Measurements from ENCODE around the gene LRRC18.

- TF ChIP-seq JUND (IDR thresholded peaks at IDR 0.05) (no peak), REST (IDR thresholded peaks at IDR 0.05; ENCODE audit: low read depth) (no peak), RAD21 (IDR thresholded peaks at IDR 0.05; ENCODE audit: low read depth) (no peak), POLR2AphosphoS5 (IDR thresholded peaks at IDR 0.05; ENCODE audit: low read depth, low read length) (no peak), EZH2 (IDR thresholded peaks at IDR 0.05) (no peak), CTCF (IDR thresholded peaks at IDR 0.05 in 2 of 3, conservative IDR thresholded peaks at IDR 0.05 in 1 of 3; ENCODE audit: borderline replicate concordance in 1 of 3, insufficient read depth in 1 of 3, low read depth in 2 of 3, low read length in 2 of 3) (no peak), ZFX (IDR thresholded peaks at IDR 0.05) (no peak), SIN3A (IDR thresholded peaks at IDR 0.05; ENCODE audit: low read depth) (no peak), MAX (IDR thresholded peaks at IDR 0.05) (no peak), EZH2phosphoT487 (IDR thresholded peaks at IDR 0.05; ENCODE audit: borderline replicate concordance) (no peak), POLR2A (IDR thresholded peaks at IDR 0.05; ENCODE audit: borderline replicate concordance, extremely low read depth, insufficient read depth, insufficient read length) (no peak), YY1 (IDR thresholded peaks at IDR 0.05; ENCODE audit: extremely low read depth, insufficient replicate concordance, low read depth, low read length) (no peak), ZNF274 (IDR thresholded peaks at IDR 0.05; ENCODE audit: low read depth, low read length) (no peak)
Measured at GRCh38 chr10:48935577-48935976, 4.1 kb downstream of the LRRC18 start.

Data from HCT116 (cell line).